Diencephalon (tissue), 1 donor: ENCODE results near the gene TMEM235. TPM values are rescaled to one million over a fixed set of nuclear protein-coding genes. Genes with fewer than 3 reads are reported as not detected.

Source experiments
- small RNA-seq: library from RNA; depleted of rRNA; stranded (forward); fragments of <200 nt; gene quantifications from one replicate; pipeline ENCODE3, GENCODE V24; 2014
- total RNA-seq: library from RNA; depleted of rRNA; stranded (reverse); fragments of >200 nt; gene quantifications from one replicate; pipeline ENCODE4 v1.2.3, GENCODE V29; 2014

TMEM235 gene
- total RNA-seq = not detected

DNA sequence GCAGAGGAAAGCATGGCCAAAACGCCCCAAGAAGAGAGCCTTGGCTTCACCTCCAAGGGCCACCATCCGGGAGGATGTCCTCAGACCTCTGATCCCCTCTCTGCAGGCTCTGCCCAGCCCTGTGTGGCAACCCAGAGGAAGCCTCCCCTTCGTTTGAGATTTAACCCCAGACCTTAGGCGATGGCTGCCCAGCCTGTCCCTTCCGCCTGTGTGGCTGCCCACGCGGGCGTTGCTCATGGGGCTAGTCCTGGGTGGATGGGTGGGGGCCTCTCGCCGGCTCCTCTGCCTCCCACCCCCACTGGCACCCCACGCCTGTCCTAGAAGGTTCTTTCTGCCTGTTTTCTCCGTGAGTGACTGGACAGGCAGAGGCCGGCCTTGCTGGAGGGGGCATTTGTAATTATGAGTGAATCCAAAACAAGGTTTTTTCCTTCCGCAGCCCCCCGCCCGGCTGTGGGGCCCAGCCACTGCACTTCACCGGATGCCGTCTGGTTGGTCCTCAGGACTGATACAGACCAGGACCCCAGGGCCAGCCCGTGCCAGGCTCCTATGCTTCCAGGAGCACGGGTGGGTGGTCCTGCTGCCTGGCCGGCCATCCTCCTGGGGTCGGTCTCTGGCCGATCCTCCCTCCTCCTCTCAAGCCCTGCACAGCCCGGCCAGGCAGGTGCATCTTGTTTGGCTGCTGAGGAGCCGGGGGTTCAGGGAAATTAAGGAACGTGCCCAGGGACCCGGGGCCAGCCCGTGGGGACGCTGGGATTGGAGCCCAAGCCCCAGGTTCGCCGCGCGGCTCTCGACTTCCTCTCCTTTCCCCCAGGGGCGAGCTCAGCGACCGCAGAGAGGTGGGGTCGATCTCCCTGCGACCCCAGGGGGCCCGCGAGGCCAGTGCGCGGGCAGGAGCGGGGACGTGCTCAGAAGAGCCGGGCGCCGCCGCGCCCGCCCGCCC is at the start of gene TMEM235:
Gene TMEM235 (plus strand): TSS at position 636 of the 940 bp plus-strand sequence. CDS start 393 bp downstream, outside the sequence.

GRCh38 chr17:78186692-78187595 is 44.5 kb upstream of the TMEM235 start, which contains the start of the genes AFMID and TK1:
Gene AFMID, plus strand, starts transcription at chr17:78187362. Its CDS starts 9 bp downstream, at chr17:78187371.
Gene TK1, minus strand, starts transcription at chr17:78187052. Its CDS starts 58 bp downstream, at chr17:78186994.

GRCh38 chr17:78214016-78214705 is 17.3 kb upstream of the TMEM235 start, which contains the start of gene BIRC5:
Gene BIRC5, plus strand, starts transcription at chr17:78214253. Its CDS starts 64 bp downstream, at chr17:78214317.

Small RNAs within 50 kb of the gene (small RNA-seq; reads per million reads assigned to genes)
- not detected for gene AC087645.1

Other genes starting within 250 kb of the TMEM235 start
- gene TMC6, start 102.9 kb upstream of the TMEM235 start, total RNA-seq = 5.1 TPM
- gene TMC8, start 100.9 kb upstream of the TMEM235 start, total RNA-seq = 0.92 TPM
- gene C17orf99, start 85.2 kb upstream of the TMEM235 start, total RNA-seq = not detected
- gene SYNGR2, start 63.0 kb upstream of the TMEM235 start, total RNA-seq = 10.6 TPM
- gene TK1, start 44.6 kb upstream of the TMEM235 start, total RNA-seq = 5.5 TPM
- gene AFMID, start 44.3 kb upstream of the TMEM235 start, total RNA-seq = 34.4 TPM
- 11.5 TPM for gene BIRC5, start 17.4 kb upstream of the TMEM235 start, total RNA-seq
- 4.8 TPM for gene SOCS3, start 128.4 kb downstream of the TMEM235 start, total RNA-seq
- gene PGS1, start 147.0 kb downstream of the TMEM235 start, total RNA-seq = 28.1 TPM